NCI-H82 (cell line): Measurements from ENCODE around the gene ECEL1.

Source experiments
- DNase-seq: peaks from one replicate; lab custom pipeline; 2025; lab: John Stamatoyannopoulos, UW

Gene ECEL1

DNA sequence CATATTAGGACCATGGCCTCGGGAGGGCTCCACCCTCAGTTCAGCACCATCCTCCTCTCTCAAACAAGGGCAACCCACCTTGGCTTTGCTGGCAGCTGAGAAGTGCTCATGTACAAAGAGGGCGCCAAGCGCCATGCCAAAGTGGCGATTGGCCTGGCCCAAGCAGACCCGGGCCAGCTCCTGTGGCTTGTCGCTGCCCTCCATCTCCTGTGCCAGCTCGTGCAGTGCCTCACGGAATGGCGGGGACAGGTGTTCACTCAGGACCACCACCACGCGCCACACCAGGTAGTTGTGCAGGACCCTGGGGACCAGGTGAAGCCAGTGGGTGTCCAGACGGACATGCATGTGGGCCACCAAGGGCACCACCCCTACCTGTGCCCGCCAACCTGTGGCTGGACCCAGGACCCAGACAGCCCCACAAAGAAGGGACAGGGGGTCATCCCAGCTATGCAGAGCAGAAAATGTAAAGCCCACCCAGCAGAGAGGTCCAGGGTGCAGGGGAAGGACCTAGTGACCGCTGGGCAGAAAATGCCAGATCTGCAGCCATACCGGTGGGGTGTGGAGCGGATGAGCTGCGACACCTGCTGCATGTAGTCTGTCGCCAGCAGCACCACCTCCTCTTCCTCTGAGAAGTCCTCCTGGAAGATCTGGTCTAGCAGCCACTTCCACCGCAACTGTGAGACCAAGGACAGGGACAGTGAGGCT, 3.6 kb downstream of the ECEL1 start:
- DNase-seq: no peak

DNA sequence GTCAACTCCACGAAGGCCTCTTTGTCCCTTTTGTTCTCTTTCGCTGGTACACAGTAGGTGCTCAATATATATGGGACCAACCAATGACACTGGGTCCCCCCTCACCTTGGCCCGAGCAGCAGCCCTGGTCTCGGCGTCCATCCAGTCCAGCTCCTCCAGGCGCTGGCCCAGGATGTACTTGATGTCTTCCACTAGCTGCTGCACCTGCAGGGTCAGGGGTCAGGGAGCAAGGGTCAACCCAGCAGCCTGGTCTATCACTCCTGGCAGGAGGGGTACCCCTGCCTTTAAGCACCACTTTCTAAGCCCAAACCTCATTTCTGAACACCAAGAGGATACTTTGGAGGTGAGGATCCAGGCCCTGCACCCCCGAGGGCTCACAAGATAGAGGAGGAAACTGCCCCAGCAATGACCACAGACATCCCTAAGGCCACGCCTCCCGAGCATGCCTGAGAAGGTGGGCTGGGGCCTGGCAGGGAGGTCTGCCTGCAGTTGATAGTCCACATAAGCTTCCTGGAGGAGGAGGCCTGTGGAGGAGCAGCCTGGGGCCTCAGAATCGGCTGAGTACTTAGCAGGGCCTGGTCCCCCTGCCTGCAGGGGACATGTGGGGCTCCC, 4.2 kb downstream of the ECEL1 start:
- DNase-seq: no peak

DNA sequence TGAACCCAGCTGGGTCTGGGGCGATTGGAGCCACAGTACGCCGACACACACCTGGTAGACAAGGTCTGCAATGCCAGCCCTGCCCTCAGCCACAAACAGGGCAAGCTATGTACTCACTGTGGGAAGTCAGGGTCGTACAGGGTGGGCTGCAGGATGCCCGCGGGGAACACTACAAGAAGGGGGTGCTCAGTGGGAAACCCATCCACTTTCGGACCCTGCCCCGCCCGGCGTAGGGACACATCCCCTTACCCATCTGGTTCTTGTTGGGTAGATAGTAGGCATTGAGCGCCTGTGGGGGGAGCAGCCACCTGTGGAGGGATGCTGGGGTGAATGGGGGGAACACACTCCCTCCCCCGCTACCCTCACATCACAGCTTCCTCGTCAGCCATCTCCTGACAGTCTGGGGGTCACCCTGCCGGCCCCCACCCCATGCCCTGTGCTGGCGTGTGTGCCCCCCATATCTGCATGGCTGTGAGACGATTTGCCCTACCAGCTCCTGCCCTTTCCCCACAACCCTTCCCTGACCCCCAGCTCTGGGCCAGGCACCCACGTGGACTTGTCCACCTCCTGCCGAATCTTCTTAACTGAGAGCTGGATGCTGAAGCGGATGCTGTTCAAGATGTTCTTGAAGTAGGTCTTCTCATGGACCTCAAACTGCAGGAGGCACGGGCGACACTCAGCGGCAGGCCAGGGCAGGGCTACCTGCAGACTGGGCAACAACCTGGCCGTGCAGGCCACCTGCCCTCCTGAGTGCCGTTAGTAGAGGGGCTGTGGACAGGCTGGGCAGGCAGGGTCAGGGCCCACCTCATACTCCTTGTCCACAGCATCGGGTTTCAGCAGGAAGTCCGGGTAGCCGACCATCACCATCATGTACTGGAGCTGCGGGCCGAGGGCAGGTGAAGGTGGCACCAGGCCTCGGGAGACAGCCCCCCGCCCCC, 5.1 kb downstream of the ECEL1 start:
- no peak for DNase-seq

DNA sequence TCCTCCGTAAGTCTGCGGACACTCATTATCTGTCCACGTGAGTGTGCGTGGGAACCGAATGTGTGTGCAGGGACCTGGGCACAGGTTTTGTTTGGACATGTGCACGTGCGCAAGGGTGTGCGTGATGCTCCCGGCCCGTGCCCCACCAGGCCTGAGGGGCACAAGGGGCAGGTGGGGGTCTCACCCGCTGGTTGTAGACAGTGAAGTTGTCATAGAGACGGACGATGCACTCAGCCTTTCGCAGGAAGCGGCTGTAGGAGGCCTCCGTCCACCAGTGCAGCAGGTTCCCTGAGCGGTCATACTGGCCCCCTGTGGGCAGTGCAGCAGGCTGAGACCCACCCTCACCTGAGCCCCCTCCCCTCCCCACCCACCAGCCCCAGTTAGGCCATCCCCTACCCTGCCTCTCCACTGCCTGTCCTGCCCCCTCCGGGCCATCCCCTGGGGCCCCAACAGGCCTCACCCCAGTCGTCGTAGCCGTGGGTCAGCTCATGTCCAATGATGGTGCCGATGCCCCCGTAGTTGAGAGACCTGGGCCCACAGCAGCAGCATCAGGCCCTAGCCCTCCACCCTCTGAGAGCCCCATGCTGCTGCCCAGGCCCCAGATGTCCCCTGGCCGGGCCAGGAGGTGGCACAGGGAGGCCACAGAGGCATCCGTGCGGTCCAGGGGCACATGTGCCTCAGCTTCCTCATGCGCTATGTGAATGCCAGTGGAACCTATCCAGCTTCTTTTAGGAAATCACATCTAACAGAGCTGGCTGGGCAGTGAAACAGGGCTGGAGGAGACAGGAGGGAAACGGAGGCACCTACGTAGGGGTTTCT, 6.1 kb downstream of the ECEL1 start:
- DNase-seq: no peak

DNA sequence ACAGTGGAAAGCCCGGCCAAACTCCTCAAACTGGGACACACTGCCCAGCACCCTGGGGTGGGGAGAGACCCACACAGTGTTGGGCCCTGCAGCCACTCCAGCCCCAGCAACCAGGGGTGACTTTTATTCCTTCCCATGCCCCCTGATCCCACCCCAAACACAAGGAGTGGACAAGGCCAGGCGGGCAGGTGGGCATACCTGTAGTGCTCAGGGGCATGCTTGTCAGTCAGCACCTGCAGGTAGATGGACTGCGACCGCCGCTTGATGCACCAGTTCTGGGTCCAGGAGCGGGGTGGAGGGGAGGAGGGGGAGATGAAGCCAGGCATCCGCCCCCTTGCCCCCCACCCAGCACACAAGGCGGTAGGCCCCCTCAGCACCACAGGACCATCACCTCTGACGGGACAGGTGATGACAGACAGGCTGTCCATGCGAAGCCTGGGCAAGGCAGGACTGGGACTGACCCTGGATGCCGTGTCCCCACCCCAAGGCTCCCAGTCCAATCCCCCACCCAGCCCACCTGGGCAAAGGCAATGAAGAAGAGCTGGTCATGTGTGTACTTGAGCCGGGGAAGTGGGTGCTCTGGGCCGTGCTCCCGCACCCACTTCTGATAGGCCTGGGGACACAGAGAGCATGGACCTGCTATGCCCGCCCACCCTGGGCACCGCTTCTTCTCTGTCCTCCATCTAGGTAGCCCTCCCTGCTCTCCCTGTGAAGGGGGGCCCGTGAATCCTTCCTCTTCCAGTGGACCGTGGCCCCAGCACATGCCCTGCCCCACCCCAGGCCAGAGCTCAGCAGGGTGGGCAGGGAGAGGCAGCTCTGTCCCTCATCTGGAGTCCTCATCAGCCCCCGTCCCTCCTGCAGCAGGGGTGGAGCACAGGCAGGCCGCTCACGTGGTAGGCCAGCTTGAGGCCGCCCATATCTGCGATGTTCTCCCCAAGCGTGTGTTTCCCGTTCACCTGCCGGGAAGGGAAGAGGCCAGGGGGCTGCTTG, 7.1 kb downstream of the ECEL1 start:
- DNase-seq: no peak

DNA sequence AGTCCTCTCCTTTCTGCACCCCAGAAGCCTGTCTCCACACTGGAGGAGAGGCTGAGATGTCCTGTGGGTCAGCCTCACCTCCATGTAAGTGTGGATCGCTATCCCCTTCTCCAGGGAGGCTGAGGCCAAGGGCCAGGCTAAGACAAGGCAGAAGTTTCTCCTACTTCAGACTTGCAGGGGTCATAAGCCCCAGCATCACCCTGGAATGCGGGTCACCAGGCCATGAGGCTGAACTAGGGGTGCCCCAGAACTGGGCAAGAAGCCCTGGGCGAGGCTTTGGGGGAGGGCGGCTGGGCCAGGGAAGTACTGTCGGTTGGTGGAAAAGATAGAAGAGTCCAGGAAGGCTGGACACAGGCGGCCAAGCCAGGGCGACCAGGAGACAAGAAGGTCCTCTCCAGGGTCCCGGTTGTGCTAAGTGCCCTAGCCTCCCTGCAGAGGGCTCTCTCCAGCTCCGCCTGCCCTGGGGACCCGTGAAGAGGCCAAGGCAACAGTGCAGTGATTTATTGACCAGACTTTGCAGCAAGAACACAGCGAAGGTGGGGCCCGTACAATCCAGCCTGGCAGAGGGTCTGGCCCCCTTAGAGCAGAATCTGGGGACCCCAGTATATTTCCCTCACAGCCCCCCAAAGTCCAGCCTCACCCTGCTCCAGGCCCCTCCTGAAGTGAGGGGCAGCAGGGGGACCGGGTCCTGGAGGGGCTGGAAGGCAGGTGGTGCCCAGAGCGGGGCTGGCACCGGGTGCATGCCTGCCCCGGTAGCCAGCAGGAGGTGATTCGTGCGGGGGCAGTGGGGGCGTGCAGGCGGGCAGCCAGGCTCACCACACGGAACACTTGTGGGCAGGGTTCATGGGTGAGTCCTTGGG, 8.1 kb downstream of the ECEL1 start:
- peak; percentile 34 for DNase-seq

DNA sequence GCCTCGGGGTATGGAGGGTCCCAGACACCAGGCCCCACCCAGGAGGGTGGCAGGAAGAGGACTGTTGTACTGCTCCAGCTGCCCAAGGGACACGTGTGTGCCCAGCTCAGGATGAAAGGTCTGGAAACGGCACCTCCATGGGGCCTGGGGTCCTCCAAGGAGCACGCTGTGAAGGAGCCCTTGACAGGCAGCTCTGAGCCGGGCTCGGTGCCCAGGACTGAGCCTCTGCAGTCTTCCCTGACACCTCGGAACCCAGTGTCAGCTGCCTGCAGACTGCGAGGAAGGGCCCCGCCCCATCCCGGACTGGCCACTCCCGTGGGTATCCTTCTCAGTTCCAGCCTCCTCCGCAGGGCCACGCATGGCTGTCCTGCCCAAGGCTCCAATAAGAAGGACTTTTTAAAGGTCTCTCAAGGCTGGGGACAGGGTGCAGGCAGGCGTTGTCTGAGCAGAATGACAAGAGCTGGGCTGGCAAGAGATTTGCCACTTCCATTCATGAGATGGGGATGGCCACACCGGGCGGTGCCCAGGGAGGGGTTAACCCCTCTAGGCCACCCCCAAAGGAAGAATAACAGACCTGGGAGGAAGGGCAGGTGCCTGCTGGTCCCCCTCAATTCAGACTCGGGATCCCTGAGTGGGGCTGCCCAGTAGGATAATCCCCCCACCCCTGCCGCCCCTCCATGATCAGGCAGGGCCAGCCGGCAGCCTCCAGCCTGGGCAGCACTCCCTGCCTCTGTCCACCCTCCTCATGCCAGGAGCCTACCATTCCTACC, 8.9 kb downstream of the ECEL1 start:
- DNase-seq: no peak

DNA sequence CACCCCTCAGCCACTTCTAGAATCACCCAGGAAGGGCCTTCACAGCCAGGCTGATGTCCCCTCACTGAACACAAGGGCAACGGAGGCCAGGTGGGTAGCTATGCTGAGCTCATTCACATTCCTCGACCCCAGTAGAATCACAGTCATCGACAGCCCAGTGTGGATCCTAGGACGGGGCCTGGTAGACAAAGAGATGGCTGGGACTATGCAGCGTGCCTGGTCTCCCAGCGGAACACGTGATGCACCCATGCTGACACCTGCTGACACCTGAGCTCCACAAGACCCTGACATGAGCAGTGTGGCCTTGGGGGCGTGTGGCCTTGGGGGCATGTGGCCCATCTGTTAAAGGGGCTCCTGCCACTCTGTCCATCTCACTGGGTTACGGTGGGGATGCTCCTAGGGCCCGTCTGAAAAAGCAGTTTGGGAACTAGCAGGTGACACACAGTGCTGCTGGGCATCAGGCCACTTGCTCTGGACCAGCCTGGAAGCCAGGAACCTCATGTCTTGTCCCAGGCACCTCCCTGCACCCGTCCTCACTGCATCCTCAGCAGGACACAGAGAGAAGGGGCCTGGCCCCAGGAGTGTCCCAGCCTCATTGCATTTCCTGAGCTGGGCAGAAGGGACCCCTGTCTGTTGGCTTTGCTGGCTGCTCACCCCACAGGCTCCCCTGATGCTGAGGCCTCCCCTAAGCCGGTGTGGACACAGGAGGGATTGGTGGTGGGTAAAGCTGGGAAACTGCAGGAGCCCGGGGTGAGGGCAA, 9.7 kb downstream of the ECEL1 start:
- no peak for DNase-seq

DNA sequence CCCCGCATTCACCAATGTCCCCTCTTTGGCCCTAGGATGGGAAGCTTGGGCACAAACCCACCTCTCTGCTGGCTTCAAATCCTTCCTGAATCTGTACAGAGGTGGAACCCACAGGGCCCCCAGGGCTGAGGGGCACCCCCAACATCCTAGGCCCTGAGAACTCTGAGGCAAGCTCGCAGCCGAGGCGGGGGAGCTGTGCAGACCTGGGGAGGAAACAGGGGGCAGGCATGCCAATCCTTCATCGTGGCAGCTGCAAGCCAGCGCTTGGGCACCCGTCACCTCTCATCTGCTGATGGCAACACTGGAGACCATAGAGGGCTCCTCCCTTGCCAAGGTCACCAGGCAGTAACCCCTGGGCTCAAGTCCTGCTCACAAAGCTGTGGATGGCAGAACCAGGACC, 10.8 kb downstream of the ECEL1 start:
- no peak for DNase-seq

DNA sequence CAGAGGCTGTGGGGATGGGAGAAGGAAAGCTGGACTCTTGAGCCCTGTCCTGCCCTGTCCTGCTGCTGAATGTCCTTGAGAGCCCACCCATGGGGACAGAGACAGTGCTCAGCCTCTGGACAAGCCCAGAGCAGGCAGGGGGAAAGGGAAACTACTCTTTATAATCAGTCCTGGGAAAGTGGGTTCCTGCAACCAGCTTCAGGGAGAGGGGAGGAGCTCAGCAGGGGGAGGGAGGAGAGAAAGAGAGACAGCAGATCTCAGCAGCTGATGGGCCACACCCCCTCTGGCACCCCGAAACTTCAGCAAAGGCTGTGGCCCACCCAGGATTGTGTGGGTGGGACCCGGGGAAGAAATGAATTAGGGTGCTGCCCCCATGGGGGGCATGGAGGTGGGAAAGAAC, 11.6 kb downstream of the ECEL1 start:
- DNase-seq: no peak

DNA sequence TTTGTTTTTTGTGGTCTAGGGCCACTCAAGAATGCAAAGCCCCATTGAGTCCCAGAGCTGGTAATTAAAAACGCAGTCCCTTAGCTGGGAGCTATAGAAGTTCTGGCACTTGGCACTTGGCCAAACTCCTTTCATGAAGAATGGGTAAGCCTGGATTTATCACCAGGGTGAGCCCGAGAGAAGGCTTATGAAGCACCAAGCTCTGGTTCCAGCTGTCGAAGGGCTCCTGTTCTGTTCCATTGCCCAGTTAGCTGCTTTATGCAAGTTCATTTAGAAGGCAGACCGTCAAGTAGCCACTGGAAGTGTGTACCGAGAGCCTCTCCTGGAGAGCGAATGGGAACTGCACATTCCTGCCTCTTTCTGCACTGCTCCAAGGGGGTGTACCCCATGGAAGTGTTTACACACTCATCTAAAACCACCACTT, 14.2 kb downstream of the ECEL1 start:
- DNase-seq: peak; percentile 100

DNA sequence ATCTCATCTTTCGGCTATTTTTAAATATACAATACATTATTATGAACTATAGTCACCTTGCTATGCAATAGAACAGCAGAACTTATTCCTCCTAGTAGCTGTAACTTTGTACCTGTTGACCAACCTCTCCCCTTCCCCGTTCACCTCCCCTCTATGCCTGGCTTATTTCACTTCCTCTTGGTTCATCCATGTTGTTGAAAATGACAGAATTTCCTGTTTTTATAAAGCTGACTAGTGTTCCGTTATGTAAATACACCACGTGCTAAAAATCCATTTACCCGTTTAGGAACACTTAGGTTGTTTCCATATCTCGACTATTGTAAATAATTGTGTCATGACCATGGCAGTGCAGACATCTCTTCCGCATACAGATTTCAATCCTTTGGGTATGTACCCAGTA, 21.4 kb downstream of the ECEL1 start:
- DNase-seq: no peak

DNA sequence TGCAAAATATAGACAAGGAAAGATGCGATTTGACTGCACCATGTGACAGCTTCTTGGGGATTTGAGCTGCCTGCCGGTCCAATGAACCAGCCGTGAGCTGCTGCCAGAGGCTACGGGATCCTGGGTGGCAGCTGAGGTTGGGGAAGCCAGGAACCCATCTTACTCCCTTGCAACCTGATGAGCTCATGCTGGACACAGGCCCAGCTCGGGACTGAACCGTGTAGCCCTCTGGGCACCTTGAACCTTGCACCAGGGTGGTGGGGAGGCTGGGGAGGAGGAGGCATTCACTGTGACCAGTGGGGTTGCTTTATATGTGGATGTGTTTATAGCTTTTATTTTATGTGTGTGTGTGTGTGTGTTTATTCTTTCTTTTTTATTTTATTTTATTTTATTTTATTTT, 22.6 kb downstream of the ECEL1 start:
- no peak for DNase-seq

DNA sequence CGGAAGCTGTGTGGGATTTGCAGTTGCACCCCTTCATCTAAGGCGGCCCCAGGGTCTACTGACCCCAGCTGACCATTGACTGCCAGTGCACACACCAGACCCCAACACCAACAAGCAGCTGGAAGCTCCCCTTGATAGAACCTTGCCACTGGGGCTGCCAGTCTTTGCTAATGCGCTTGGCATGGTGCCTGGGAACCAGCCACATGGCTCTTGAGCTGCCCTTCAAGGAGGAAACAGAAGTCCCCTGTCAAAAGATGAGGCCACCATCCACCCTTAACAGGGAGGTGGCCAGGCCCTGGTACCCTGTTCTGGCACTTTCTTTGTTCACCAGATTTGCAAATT, 23.1 kb downstream of the ECEL1 start:
- peak; percentile 48 for DNase-seq

DNA sequence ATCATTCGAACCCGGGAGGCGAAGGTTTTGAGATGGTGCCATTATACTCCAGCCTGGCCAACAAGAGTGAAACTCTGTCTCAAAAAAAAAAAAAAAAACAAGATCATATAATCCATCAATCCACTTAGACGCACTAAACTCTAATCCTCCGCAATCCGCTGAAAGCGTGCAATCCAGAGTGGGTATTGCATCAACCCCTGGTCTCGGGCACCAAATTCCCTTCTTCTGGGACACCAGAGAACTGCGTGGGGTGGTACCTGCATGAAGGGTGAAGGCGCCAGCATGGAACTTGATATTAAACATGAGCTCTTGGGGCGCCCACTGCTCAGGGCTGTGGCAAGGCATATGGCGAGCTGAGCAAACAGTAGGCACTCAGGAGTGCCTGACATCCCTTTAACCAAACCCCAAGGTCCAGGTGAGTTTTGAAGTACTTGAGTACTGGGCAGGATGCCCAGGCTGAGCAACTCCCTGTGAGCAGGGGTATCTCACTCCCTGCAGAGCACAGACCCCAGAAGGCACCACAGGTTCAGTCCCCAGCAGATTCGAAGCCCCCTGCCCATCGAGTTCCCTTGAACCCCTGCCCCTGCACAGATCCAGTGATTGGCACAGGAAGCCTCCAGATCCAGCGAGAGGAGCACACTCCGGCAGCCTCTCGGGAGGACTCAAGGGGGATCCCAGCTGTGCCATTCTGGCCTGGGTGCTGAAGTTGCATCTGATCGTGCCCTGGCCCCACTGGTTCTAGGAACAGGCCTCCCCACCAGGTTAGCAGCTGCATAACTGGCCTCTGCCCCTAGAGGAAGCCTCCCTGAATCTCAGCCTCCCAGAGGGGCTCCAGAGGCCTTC, 23.7 kb downstream of the ECEL1 start:
- DNase-seq: peak; percentile 92

DNA sequence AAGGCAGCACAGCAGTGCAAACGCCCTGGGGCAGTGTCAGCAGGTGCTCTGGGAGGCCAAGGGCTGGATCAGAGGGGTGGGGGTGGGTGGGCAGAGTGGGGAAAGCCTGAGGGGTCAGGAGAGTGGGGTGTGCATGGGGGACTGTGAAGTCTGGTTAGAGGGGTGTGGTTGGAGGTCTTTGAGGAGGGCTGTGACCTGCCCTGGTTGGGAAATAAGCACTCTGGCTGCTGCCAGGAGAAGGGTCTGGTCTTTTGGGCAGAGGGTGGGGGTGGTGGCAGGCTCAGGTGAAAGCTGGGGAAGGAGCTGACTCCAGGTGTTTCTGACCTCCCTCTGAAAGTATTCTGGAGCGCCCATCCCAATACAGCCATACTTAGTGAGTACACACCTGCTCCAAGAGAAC, 27.5 kb downstream of the ECEL1 start:
- no peak for DNase-seq

DNA sequence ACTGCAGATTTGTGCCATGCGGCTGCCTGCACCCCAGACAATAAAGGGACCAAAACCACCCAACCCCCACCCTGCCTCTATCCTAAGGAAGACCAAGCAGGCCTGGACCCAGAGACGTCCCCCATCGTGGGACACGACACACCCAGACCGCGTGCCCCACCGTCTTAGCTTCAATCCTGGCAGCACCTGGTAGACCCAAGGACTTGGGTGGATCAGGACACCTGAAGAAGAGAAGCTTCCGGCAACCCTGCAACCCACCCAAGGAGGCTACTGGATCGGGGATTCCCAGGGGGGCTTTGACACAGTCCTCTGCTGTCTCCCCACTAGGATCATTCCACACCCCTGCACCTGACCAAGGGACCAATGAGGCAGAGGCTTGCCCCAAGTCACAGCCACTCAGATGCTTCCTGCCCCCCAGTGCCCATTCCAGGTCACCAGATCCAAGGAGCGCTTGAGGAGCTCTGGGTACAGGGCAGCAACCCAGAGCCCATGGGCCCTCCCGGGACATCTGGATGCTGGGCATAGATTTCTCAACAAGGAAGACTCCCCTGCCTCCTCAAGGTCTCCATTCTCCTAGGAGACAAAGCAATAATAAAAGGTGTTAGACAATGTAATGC, 28.1 kb downstream of the ECEL1 start:
- DNase-seq: no peak
